HepG2 (cell line): Measurements from ENCODE around the gene MOV10L1. TPM values are rescaled to one million over a fixed set of nuclear protein-coding genes. Genes with fewer than 3 reads are reported as not detected.

Experiments used
- AKAP8 ChIP-seq: sonication (generic); formaldehyde crosslinking; IDR thresholded peaks from 2 replicates; pipeline ENCODE4 v1.5.1; 2020; ENCODE audit warnings: mild to moderate bottlenecking, missing genetic modification reagents
- NFYC ChIP-seq: IDR thresholded peaks from 2 replicates; pipeline ENCODE4 v1.6.1; 2016; ENCODE audit warnings: missing genetic modification reagents, missing compliant biosample characterization
- ZNF225 ChIP-seq: sonication (generic); formaldehyde crosslinking; IDR thresholded peaks from 2 replicates; pipeline ENCODE4 v1.4.0; 2020; ENCODE audit warnings: mild to moderate bottlenecking, missing genetic modification reagents
- ZNF350 ChIP-seq: sonication (generic); formaldehyde crosslinking; IDR thresholded peaks from 2 replicates; pipeline ENCODE4 v1.4.0; 2020; ENCODE audit warnings: mild to moderate bottlenecking, low read depth, missing genetic modification reagents, borderline replicate concordance
- ZNF564 ChIP-seq: sonication (generic); formaldehyde crosslinking; IDR thresholded peaks from 2 replicates; pipeline ENCODE4 v1.8.1; 2023; ENCODE audit warnings: mild to moderate bottlenecking, missing genetic modification reagents
- ZNF674 ChIP-seq: sonication (generic); formaldehyde crosslinking; IDR thresholded peaks from 2 replicates; pipeline ENCODE4 v1.5.0; 2020; ENCODE audit warnings: low read depth, mild to moderate bottlenecking, missing genetic modification reagents
- polyA plus RNA-seq, 8 experiments: library from polyadenylated mRNA; depleted of rRNA in 3 of 8; stranded (reverse) in 7 of 8; unstranded in 1 of 8; fragments of >200 nt; fragmentation: Illumina TruSeq in 4 of 8; extraction: Trizol in 4 of 8; gene quantifications; 2 replicates each; pipeline versions ENCODE4 v1.2.1 to v1.2.3, GENCODE V29; 2011 to 2016; ENCODE audit warnings: low read depth in 4 of 8, missing spikeins in 1 of 8, mixed read lengths in 1 of 8; ENCODE audit not compliant: insufficient read depth in 1 of 8
- total RNA-seq, 5 experiments: library from RNA; depleted of rRNA; stranded (reverse); fragments of >200 nt; fragmentation: Illumina TruSeq; extraction: Trizol; gene quantifications; 2 replicates each; pipeline ENCODE4 v1.2.3, GENCODE V29; 2016; ENCODE audit warnings: low read depth in 1 of 5
- TF ChIP-seq, protein P1 (sequence below): sonication (generic); formaldehyde crosslinking; IDR thresholded peaks from 2 replicates; pipeline ENCODE4 v1.5.1; 2020; ENCODE audit warnings: mild to moderate bottlenecking, missing genetic modification reagents, borderline replicate concordance
- TF ChIP-seq, protein P2 (sequence below): fragments of 450-650 bp; IDR thresholded peaks from 2 replicates; pipeline ENCODE4 v1.6.1; 2016
- TF ChIP-seq, protein P3 (sequence below): sonication (generic); formaldehyde crosslinking; IDR thresholded peaks from 2 replicates; pipeline ENCODE4 v1.4.0; 2020; ENCODE audit warnings: mild to moderate bottlenecking, missing genetic modification reagents, borderline replicate concordance
- TF ChIP-seq, protein P4 (sequence below): sonication (generic); formaldehyde crosslinking; IDR thresholded peaks from 2 replicates; pipeline ENCODE4; 2020; ENCODE audit warnings: missing genetic modification reagents, mild to moderate bottlenecking, borderline replicate concordance
- TF ChIP-seq, protein P5 (sequence below): IDR thresholded peaks from 2 replicates; pipeline ENCODE4 v1.4.0; 2020; ENCODE audit warnings: mild to moderate bottlenecking, missing genetic modification reagents

The MOV10L1 gene
- total and polyA plus RNA-seq, 2 of the 13 experiments (the other 11 are each of a cell fraction or from before 2014, with no cell fraction given) = 0.11 to 0.12 TPM

DNA sequence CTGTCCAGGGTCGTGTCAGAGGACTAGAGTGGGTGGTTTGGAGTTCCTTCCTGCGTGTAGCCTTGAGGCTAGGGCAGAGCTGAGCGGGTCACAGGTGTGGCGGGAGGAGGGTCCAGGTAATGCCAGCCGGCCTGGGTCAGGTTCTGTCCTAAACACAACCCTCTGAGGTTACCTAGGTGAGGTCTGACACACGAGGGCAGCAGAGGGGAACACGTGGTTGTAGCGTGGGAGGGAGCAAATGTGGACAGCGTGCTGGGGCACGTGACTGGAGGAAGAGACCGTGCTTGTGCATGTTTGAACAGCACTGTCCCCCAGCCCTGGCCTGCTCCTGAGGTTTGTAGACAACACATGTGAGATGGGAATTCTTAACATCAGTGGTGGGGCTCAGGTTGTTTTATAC is 13.1 kb downstream of the MOV10L1 start (continued):
- TF ChIP-seq, protein P1, sequence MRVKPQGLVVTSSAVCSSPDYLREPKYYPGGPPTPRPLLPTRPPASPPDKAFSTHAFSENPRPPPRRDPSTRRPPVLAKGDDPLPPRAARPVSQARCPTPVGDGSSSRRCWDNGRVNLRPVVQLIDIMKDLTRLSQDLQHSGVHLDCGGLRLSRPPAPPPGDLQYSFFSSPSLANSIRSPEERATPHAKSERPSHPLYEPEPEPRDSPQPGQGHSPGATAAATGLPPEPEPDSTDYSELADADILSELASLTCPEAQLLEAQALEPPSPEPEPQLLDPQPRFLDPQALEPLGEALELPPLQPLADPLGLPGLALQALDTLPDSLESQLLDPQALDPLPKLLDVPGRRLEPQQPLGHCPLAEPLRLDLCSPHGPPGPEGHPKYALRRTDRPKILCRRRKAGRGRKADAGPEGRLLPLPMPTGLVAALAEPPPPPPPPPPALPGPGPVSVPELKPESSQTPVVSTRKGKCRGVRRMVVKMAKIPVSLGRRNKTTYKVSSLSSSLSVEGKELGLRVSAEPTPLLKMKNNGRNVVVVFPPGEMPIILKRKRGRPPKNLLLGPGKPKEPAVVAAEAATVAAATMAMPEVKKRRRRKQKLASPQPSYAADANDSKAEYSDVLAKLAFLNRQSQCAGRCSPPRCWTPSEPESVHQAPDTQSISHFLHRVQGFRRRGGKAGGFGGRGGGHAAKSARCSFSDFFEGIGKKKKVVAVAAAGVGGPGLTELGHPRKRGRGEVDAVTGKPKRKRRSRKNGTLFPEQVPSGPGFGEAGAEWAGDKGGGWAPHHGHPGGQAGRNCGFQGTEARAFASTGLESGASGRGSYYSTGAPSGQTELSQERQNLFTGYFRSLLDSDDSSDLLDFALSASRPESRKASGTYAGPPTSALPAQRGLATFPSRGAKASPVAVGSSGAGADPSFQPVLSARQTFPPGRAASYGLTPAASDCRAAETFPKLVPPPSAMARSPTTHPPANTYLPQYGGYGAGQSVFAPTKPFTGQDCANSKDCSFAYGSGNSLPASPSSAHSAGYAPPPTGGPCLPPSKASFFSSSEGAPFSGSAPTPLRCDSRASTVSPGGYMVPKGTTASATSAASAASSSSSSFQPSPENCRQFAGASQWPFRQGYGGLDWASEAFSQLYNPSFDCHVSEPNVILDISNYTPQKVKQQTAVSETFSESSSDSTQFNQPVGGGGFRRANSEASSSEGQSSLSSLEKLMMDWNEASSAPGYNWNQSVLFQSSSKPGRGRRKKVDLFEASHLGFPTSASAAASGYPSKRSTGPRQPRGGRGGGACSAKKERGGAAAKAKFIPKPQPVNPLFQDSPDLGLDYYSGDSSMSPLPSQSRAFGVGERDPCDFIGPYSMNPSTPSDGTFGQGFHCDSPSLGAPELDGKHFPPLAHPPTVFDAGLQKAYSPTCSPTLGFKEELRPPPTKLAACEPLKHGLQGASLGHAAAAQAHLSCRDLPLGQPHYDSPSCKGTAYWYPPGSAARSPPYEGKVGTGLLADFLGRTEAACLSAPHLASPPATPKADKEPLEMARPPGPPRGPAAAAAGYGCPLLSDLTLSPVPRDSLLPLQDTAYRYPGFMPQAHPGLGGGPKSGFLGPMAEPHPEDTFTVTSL (CRISPR knock-in tag) = no peak
- TF ChIP-seq, protein P2, sequence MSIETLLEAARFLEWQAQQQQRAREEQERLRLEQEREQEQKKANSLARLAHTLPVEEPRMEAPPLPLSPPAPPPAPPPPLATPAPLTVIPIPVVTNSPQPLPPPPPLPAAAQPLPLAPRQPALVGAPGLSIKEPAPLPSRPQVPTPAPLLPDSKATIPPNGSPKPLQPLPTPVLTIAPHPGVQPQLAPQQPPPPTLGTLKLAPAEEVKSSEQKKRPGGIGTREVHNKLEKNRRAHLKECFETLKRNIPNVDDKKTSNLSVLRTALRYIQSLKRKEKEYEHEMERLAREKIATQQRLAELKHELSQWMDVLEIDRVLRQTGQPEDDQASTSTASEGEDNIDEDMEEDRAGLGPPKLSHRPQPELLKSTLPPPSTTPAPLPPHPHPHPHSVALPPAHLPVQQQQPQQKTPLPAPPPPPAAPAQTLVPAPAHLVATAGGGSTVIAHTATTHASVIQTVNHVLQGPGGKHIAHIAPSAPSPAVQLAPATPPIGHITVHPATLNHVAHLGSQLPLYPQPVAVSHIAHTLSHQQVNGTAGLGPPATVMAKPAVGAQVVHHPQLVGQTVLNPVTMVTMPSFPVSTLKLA = peak; percentile 99
- TF ChIP-seq ZNF564 (CRISPR knock-in tag) (0 out of 2 replicates have a peak, but pooled peaks have one; percentile 64), ZNF674 (CRISPR knock-in tag) (peak; percentile 78; the same call in 1 of the 2 replicates), ZNF350 (CRISPR knock-in tag) (peak; percentile 89), ZNF225 (CRISPR knock-in tag) (peak; percentile 87; the same call in 1 of the 2 replicates), AKAP8 (CRISPR knock-in tag) (no peak), NFYC (CRISPR knock-in tag) (no peak)
- TF ChIP-seq, protein P3, sequence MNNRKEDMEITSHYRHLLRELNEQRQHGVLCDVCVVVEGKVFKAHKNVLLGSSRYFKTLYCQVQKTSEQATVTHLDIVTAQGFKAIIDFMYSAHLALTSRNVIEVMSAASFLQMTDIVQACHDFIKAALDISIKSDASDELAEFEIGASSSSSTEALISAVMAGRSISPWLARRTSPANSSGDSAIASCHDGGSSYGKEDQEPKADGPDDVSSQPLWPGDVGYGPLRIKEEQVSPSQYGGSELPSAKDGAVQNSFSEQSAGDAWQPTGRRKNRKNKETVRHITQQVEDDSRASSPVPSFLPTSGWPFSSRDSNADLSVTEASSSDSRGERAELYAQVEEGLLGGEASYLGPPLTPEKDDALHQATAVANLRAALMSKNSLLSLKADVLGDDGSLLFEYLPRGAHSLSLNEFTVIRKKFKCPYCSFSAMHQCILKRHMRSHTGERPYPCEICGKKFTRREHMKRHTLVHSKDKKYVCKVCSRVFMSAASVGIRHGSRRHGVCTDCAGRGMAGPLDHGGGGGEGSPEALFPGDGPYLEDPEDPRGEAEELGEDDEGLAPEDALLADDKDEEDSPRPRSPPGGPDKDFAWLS = no peak
- TF ChIP-seq, protein P4, sequence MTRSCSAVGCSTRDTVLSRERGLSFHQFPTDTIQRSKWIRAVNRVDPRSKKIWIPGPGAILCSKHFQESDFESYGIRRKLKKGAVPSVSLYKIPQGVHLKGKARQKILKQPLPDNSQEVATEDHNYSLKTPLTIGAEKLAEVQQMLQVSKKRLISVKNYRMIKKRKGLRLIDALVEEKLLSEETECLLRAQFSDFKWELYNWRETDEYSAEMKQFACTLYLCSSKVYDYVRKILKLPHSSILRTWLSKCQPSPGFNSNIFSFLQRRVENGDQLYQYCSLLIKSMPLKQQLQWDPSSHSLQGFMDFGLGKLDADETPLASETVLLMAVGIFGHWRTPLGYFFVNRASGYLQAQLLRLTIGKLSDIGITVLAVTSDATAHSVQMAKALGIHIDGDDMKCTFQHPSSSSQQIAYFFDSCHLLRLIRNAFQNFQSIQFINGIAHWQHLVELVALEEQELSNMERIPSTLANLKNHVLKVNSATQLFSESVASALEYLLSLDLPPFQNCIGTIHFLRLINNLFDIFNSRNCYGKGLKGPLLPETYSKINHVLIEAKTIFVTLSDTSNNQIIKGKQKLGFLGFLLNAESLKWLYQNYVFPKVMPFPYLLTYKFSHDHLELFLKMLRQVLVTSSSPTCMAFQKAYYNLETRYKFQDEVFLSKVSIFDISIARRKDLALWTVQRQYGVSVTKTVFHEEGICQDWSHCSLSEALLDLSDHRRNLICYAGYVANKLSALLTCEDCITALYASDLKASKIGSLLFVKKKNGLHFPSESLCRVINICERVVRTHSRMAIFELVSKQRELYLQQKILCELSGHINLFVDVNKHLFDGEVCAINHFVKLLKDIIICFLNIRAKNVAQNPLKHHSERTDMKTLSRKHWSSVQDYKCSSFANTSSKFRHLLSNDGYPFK (CRISPR knock-in tag) = 0 out of 2 replicates have a peak, but pooled peaks have one; percentile 42
- TF ChIP-seq, protein P5, sequence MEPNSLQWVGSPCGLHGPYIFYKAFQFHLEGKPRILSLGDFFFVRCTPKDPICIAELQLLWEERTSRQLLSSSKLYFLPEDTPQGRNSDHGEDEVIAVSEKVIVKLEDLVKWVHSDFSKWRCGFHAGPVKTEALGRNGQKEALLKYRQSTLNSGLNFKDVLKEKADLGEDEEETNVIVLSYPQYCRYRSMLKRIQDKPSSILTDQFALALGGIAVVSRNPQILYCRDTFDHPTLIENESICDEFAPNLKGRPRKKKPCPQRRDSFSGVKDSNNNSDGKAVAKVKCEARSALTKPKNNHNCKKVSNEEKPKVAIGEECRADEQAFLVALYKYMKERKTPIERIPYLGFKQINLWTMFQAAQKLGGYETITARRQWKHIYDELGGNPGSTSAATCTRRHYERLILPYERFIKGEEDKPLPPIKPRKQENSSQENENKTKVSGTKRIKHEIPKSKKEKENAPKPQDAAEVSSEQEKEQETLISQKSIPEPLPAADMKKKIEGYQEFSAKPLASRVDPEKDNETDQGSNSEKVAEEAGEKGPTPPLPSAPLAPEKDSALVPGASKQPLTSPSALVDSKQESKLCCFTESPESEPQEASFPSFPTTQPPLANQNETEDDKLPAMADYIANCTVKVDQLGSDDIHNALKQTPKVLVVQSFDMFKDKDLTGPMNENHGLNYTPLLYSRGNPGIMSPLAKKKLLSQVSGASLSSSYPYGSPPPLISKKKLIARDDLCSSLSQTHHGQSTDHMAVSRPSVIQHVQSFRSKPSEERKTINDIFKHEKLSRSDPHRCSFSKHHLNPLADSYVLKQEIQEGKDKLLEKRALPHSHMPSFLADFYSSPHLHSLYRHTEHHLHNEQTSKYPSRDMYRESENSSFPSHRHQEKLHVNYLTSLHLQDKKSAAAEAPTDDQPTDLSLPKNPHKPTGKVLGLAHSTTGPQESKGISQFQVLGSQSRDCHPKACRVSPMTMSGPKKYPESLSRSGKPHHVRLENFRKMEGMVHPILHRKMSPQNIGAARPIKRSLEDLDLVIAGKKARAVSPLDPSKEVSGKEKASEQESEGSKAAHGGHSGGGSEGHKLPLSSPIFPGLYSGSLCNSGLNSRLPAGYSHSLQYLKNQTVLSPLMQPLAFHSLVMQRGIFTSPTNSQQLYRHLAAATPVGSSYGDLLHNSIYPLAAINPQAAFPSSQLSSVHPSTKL (CRISPR knock-in tag) = peak; percentile 47; the same call in 1 of the 2 replicates
